Neural progenitor cell (in vitro differentiated cells): ENCODE data around the gene PRODH. TPM values are rescaled to one million over a fixed set of nuclear protein-coding genes. Genes with fewer than 3 reads are reported as not detected.
A peak's percentile ranks its signal among the peaks of the same experiment; 100 is the strongest.
"Not testable (repeated sequence)": the region's sequence is repeated elsewhere in the genome, so short reads cannot be mapped to it uniquely, and the experiment has no call there.

Experiments
- DNase-seq: peaks from one replicate; pipeline ENCODE4 v3.0.0-alpha.2; 2016; ENCODE audit warnings: low spot score
- H2AFZ ChIP-seq: fragments of 200-600 bp; sonication (generic); replicated peaks from 2 replicates; pipeline ENCODE4 v1.6.1; 2016; ENCODE audit warnings: antibody characterized with exemption
- H3F3A ChIP-seq: fragments of 200-600 bp; sonication (generic); 2 replicates; pipeline ENCODE4 v1.6.1; 2016; ENCODE audit warnings: antibody characterized with exemption, low read depth
- H3K27ac ChIP-seq: fragments of 200-600 bp; sonication (generic); 2 replicates; pipeline ENCODE4 v1.5.1; 2016; ENCODE audit warnings: mild to moderate bottlenecking
- H3K27me3 ChIP-seq: fragments of 200-600 bp; sonication (generic); 2 replicates; pipeline ENCODE4 v1.6.1; 2016; ENCODE audit warnings: mild to moderate bottlenecking, moderate library complexity
- H3K36me3 ChIP-seq: fragments of 200-600 bp; sonication (generic); 2 replicates; pipeline ENCODE4 v1.5.1; 2016
- H3K4me1 ChIP-seq: fragments of 200-600 bp; sonication (generic); 2 replicates; pipeline ENCODE4 v1.6.1; 2016; ENCODE audit warnings: mixed run types
- H3K4me2 ChIP-seq: fragments of 200-600 bp; sonication (generic); 2 replicates; pipeline ENCODE4 v1.6.1; 2016
- H3K4me3 ChIP-seq: fragments of 200-600 bp; sonication (generic); 2 replicates; pipeline ENCODE4 v1.5.1; 2016
- H3K79me2 ChIP-seq: fragments of 200-600 bp; sonication (generic); 2 replicates; pipeline ENCODE4 v1.6.1; 2016; ENCODE audit warnings: low read depth
- H3K9ac ChIP-seq: fragments of 200-600 bp; sonication (generic); 2 replicates; pipeline ENCODE4 v1.6.1; 2016
- H3K9me3 ChIP-seq: fragments of 200-600 bp; sonication (generic); 2 replicates; pipeline ENCODE4 v1.5.1; 2016; ENCODE audit warnings: low read depth
- H4K20me1 ChIP-seq: fragments of 200-600 bp; sonication (generic); 2 replicates; pipeline ENCODE4 v1.6.1; 2016; ENCODE audit warnings: low read depth
- H3K27ac Mint-ChIP-seq: 3 replicates; pipeline ENCODE4 v1.8.0; 2021; ENCODE audit warnings: mixed read lengths
- H3K27me3 Mint-ChIP-seq: 2 replicates; pipeline ENCODE4 v1.8.0; 2022; ENCODE audit warnings: low read depth, mild to moderate bottlenecking, inconsistent platforms, moderate library complexity, mixed read lengths; ENCODE audit not compliant: insufficient read depth
- H3K36me3 Mint-ChIP-seq: 3 replicates; pipeline ENCODE4 v1.8.0; 2021; ENCODE audit warnings: mixed read lengths
- H3K4me1 Mint-ChIP-seq: 3 replicates; pipeline ENCODE4 v1.8.0; 2021; ENCODE audit warnings: mixed read lengths
- H3K4me3 Mint-ChIP-seq: 3 replicates; pipeline ENCODE4 v1.8.0; 2021; ENCODE audit warnings: mild to moderate bottlenecking, moderate library complexity, mixed read lengths
- H3K9me3 Mint-ChIP-seq: 3 replicates; pipeline ENCODE4 v1.8.0; 2020; ENCODE audit warnings: mixed read lengths
- CTCF ChIP-seq: fragments of 200-600 bp; sonication (generic); IDR thresholded peaks from 2 replicates; pipeline ENCODE4 v1.5.1; 2017; ENCODE audit warnings: antibody characterized with exemption, mild to moderate bottlenecking
- EZH2 ChIP-seq: fragments of 200-600 bp; sonication (generic); IDR thresholded peaks from 2 replicates; pipeline ENCODE4 v1.6.1; 2017; ENCODE audit warnings: antibody characterized with exemption, mild to moderate bottlenecking, moderate library complexity
- EZH2phosphoT487 ChIP-seq: fragments of 200-600 bp; sonication (generic); IDR thresholded peaks from 2 replicates; pipeline ENCODE4 v1.6.1; 2017; ENCODE audit warnings: antibody characterized with exemption
- total RNA-seq: library from RNA; depleted of rRNA; stranded (reverse); fragments of >200 nt; gene quantifications from 2 replicates; pipeline ENCODE4 v1.2.3, GENCODE V29; 2015; ENCODE audit warnings: low replicate concordance

PRODH gene
- total RNA-seq, 1 donor from 2014 or later, result 9.3 TPM

- no peak overlapping the region for H3K4me2 ChIP-seq
- peaks cover 10% of the 10 kb centered on the region for H3K27me3 ChIP-seq
- Mint-ChIP-seq H3K4me1 (peaks cover 11% of the 10 kb centered on the region), H3K4me3 (peak overlapping the region; percentile 59), H3K36me3 (no peaks in the 10 kb centered on the region), H3K9me3 (no peaks in the 10 kb centered on the region), H3K27ac (no peak overlapping the region), H3K27me3 (peaks cover 10% of the 10 kb centered on the region)
- H3K79me2 ChIP-seq, result no peaks in the 10 kb centered on the region
- H3K9me3 ChIP-seq, result no peaks in the 10 kb centered on the region
- H3K4me3 ChIP-seq, result no peak overlapping the region
- no peaks in the 10 kb centered on the region for H3K36me3 ChIP-seq
- H3F3A ChIP-seq, result no peaks in the 10 kb centered on the region
- peak; percentile 81 for DNase-seq
- H4K20me1 ChIP-seq, result peaks cover 15% of the 10 kb centered on the region
- H2AFZ ChIP-seq, result no peak overlapping the region
- no peak overlapping the region for H3K27ac ChIP-seq
- no peak overlapping the region for H3K9ac ChIP-seq
- H3K4me1 ChIP-seq, result no peaks in the 10 kb centered on the region
- TF ChIP-seq CTCF (no peak), EZH2 (no peak), EZH2phosphoT487 (no peak)
Measured at GRCh38 chr22:18968011-18968749, 32.1 kb upstream of the PRODH start.

- peaks cover 15% of the 10 kb centered on the region for H4K20me1 ChIP-seq
- H3K27ac Mint-ChIP-seq, H3K36me3 ChIP-seq, H3K4me3 Mint-ChIP-seq, H3K27ac ChIP-seq, H3K4me2 ChIP-seq, H3K9ac ChIP-seq, H3K9me3 ChIP-seq, H3K27me3 ChIP-seq, H2AFZ ChIP-seq, H3K79me2 ChIP-seq, H3K36me3 Mint-ChIP-seq, H3F3A ChIP-seq, H3K4me1 ChIP-seq, H3K9me3 Mint-ChIP-seq, H3K4me3 ChIP-seq: not testable (repeated sequence)
- Mint-ChIP-seq H3K27me3 (peaks cover 12% of the 10 kb centered on the region), H3K4me1 (peaks cover 11% of the 10 kb centered on the region)
- peak; percentile 46 for DNase-seq
Measured at GRCh38 chr22:18967391-18968010, 31.4 kb upstream of the PRODH start.

- DNase-seq, result no peak
- peaks cover 12% of the 10 kb centered on the region for H3K27me3 Mint-ChIP-seq
- Histone ChIP-seq H3F3A (no peaks in the 10 kb centered on the region), H3K4me2 (no peak overlapping the region), H3K4me3 (no peak overlapping the region), H3K27me3 (peaks cover 10% of the 10 kb centered on the region), H3K27ac (no peak overlapping the region), H4K20me1 (peaks cover 15% of the 10 kb centered on the region), H3K9me3 (no peaks in the 10 kb centered on the region), H3K79me2 (no peaks in the 10 kb centered on the region), H3K36me3 (no peaks in the 10 kb centered on the region), H3K9ac (no peak overlapping the region), H3K4me1 (no peaks in the 10 kb centered on the region), H2AFZ (no peak overlapping the region)
- H3K36me3 Mint-ChIP-seq, result no peaks in the 10 kb centered on the region
- no peak for TF ChIP-seq CTCF
- H3K4me3 Mint-ChIP-seq, result no peak overlapping the region
- H3K9me3 Mint-ChIP-seq, result no peaks in the 10 kb centered on the region
- peaks cover 11% of the 10 kb centered on the region for H3K4me1 Mint-ChIP-seq
- peak overlapping the region; percentile 33 for H3K27ac Mint-ChIP-seq
Measured at GRCh38 chr22:18966748-18967147, 30.7 kb upstream of the PRODH start.
